Ishikawa (cell line): ENCODE results near the gene NSDHL.

ENCODE experiments used
- CEBPB ChIP-seq: IDR thresholded peaks from 2 replicates; pipeline ENCODE4 v1.6.1; 2012
- CREB1 ChIP-seq: IDR thresholded peaks from 2 replicates; pipeline ENCODE4 v1.6.1; 2012; ENCODE audit warnings: low read depth
- EGR1 ChIP-seq: IDR thresholded peaks from 2 replicates; pipeline ENCODE4 v1.6.1; 2012
- EP300 ChIP-seq: IDR thresholded peaks from 2 replicates; pipeline ENCODE4 v1.6.1; 2012; ENCODE audit warnings: borderline replicate concordance
- FOXM1 ChIP-seq: IDR thresholded peaks from 2 replicates; pipeline ENCODE4 v1.6.1; 2012; ENCODE audit warnings: low read depth, borderline replicate concordance
- MAX ChIP-seq: IDR thresholded peaks from 2 replicates; pipeline ENCODE4 v1.6.1; 2012
- NFIC ChIP-seq: IDR thresholded peaks from 2 replicates; pipeline ENCODE4 v1.6.1; 2012
- RAD21 ChIP-seq: IDR thresholded peaks from 2 replicates; pipeline ENCODE4 v1.6.1; 2012; ENCODE audit warnings: low read depth
- TAF1 ChIP-seq: IDR thresholded peaks from 2 replicates; pipeline ENCODE4 v1.6.1; 2012; ENCODE audit warnings: low read depth, mild to moderate bottlenecking
- TCF12 ChIP-seq: IDR thresholded peaks from 2 replicates; pipeline ENCODE4 v1.6.1; 2012; ENCODE audit warnings: low read depth
- TEAD4 ChIP-seq: IDR thresholded peaks from 2 replicates; pipeline ENCODE4 v1.6.1; 2012
- YY1 ChIP-seq: IDR thresholded peaks from 2 replicates; pipeline ENCODE4 v1.6.1; 2012; ENCODE audit warnings: low read depth
- ZBTB7A ChIP-seq: IDR thresholded peaks from 2 replicates; pipeline ENCODE4 v1.6.1; 2012; ENCODE audit warnings: low read depth
- TF ChIP-seq, protein P1 (sequence below): IDR thresholded peaks from 2 replicates; pipeline ENCODE4 v1.6.1; 2012; ENCODE audit warnings: low read depth, mild to moderate bottlenecking
- TF ChIP-seq, protein P2 (sequence below): IDR thresholded peaks from 2 replicates; pipeline ENCODE4 v1.6.1; 2012

The NSDHL gene

DNA sequence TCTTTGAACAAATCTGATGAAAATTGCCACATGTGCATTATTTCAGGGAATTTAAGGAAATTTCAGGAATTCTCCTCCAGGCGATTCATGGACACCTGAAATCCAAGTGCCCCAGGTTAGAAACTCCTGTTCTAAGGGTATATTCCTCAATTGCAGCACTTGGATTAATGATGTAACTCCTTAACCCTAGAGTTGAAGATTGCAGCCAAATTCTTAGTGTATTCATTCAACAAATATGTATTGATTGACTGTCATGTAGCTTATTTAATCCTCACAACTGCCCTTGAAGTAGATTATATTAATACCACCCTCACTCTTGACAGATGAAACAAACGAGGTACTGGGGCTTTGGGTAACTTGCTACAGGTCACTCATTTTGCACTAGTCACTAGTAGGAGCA lies 11.6 kb upstream of the NSDHL start:
- TF ChIP-seq EGR1: no peak
- no peak for TF ChIP-seq EP300

DNA sequence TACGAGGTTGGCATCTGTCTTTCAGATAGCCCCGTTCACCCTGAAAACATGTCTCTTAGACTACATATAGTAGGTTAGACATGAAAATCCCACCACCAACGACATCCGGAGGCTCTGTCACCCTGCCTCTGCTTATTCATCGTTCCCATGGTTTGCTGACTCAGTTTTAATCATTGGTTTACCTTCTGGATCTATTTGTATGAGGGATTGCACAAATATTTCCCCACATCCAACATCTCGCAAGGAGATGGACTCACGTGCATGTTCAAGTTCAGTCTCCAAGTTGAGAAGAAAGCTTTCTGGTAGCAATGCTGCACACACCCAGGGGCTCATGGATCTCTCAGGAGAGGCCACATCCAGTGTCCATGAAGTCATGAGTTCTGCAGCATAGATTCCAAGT lies 11.1 kb upstream of the NSDHL start:
- TF ChIP-seq TCF12: no peak
- TF ChIP-seq MAX: no peak
- TF ChIP-seq EGR1: no peak
- no peak for TF ChIP-seq TEAD4
- TF ChIP-seq CEBPB: no peak
- TF ChIP-seq YY1: no peak
- no peak for TF ChIP-seq EP300
- no peak for TF ChIP-seq NFIC
- no peak for TF ChIP-seq FOXM1
- TF ChIP-seq, protein P1, sequence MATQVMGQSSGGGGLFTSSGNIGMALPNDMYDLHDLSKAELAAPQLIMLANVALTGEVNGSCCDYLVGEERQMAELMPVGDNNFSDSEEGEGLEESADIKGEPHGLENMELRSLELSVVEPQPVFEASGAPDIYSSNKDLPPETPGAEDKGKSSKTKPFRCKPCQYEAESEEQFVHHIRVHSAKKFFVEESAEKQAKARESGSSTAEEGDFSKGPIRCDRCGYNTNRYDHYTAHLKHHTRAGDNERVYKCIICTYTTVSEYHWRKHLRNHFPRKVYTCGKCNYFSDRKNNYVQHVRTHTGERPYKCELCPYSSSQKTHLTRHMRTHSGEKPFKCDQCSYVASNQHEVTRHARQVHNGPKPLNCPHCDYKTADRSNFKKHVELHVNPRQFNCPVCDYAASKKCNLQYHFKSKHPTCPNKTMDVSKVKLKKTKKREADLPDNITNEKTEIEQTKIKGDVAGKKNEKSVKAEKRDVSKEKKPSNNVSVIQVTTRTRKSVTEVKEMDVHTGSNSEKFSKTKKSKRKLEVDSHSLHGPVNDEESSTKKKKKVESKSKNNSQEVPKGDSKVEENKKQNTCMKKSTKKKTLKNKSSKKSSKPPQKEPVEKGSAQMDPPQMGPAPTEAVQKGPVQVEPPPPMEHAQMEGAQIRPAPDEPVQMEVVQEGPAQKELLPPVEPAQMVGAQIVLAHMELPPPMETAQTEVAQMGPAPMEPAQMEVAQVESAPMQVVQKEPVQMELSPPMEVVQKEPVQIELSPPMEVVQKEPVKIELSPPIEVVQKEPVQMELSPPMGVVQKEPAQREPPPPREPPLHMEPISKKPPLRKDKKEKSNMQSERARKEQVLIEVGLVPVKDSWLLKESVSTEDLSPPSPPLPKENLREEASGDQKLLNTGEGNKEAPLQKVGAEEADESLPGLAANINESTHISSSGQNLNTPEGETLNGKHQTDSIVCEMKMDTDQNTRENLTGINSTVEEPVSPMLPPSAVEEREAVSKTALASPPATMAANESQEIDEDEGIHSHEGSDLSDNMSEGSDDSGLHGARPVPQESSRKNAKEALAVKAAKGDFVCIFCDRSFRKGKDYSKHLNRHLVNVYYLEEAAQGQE: no peak
- no peak for TF ChIP-seq RAD21
- no peak for TF ChIP-seq CREB1
- no peak for TF ChIP-seq ZBTB7A
- TF ChIP-seq, protein P2, sequence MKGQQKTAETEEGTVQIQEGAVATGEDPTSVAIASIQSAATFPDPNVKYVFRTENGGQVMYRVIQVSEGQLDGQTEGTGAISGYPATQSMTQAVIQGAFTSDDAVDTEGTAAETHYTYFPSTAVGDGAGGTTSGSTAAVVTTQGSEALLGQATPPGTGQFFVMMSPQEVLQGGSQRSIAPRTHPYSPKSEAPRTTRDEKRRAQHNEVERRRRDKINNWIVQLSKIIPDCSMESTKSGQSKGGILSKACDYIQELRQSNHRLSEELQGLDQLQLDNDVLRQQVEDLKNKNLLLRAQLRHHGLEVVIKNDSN: no peak
- TF ChIP-seq TAF1: no peak

- peak; percentile 52 for TF ChIP-seq RAD21
- TF ChIP-seq, protein P2: no peak
Observed at GRCh38 chrX:152821145-152821765, 9.6 kb upstream of the NSDHL start.

- TF ChIP-seq TAF1 (no peak), MAX (no peak), YY1 (no peak), TCF12 (no peak), RAD21 (no peak), TEAD4 (no peak), ZBTB7A (no peak)
Observed at GRCh38 chrX:152822383-152823086, 8.3 kb upstream of the NSDHL start.

- TF ChIP-seq YY1 (no peak), RAD21 (no peak), TCF12 (no peak), CEBPB (no peak), TAF1 (no peak), ZBTB7A (no peak), EGR1 (no peak), EP300 (no peak), FOXM1 (no peak), MAX (no peak), TEAD4 (no peak), NFIC (no peak), CREB1 (no peak)
- TF ChIP-seq, protein P1: no peak
- TF ChIP-seq, protein P2: no peak
Observed at GRCh38 chrX:152823657-152824056, 7.2 kb upstream of the NSDHL start.
